Upper lobe of left lung (tissue), 4 donors: ENCODE measurements around the gene CYB561D1.

Experiments
- POLR2A ChIP-seq, 4 donors: fragments of 450-650 bp; IDR thresholded peaks; one replicate each; pipeline ENCODE4 v1.5.1; 2016 to 2017; ENCODE audit warnings: antibody characterized with exemption in 4 of 4, mild to moderate bottlenecking in 2 of 4
- TF ChIP-seq, protein P1 (sequence below), 6 experiments: fragments of 450-650 bp in 4 of 6; fragments of 200-600 bp in 2 of 6; sonication (generic) in 2 of 6; IDR thresholded peaks; one replicate each; pipeline ENCODE4 v1.5.1; 2016 to 2019; ENCODE audit warnings: antibody characterized with exemption in 6 of 6

DNA sequence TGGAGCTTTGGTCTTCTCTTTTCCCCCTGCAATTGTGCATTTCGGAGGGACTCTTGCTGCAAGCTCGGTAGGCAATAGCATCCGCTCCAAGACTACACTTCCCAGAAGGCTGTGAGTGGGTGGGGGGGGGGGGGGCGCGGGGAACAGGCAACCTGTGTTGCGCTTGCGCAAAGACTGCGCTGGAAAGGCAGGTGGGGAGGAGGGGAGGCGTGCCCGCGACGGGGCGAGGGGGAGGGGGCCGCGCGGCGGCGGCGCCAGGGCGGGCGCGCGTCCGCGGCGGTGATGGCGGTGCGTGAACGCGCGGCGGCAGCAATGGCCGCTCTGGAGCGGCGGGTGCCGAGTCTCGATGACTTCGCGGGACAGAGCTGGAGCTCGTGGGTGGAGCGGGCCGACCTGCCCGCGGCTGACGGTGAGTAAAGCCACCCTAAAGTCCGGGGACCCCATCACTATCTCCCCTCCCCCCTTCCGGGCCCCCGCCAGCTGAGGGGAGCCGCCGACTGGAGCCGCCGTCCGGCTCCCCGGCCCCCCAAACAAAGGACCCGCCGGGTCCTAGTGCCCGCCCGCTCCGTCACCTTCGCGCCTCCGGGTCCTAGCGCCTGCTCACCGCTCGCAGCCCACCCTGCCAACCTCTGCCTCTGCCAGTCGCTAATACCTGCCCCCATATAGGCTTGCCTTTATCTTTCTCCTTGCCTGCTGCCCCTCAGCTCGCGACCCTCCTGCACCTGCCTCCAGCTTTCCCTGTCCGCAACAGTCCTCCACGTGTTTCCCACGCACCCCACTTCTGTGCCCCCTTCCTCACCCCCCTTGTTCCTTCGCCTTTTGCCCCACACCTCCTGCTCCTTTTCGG, 10.0 kb upstream of the CYB561D1 start, which contains the start of gene ATXN7L2:
- TF ChIP-seq, protein P1, sequence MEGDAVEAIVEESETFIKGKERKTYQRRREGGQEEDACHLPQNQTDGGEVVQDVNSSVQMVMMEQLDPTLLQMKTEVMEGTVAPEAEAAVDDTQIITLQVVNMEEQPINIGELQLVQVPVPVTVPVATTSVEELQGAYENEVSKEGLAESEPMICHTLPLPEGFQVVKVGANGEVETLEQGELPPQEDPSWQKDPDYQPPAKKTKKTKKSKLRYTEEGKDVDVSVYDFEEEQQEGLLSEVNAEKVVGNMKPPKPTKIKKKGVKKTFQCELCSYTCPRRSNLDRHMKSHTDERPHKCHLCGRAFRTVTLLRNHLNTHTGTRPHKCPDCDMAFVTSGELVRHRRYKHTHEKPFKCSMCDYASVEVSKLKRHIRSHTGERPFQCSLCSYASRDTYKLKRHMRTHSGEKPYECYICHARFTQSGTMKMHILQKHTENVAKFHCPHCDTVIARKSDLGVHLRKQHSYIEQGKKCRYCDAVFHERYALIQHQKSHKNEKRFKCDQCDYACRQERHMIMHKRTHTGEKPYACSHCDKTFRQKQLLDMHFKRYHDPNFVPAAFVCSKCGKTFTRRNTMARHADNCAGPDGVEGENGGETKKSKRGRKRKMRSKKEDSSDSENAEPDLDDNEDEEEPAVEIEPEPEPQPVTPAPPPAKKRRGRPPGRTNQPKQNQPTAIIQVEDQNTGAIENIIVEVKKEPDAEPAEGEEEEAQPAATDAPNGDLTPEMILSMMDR (IDR thresholded peaks at IDR 0.05): peak in 2 of 6 experiments; percentile 13 to 17
- peak in 3 of 4 donors; percentile 24 to 77 (median 64) for TF ChIP-seq POLR2A (IDR thresholded peaks at IDR 0.05)
